ENCODE results near the gene CRACDL. TPM values are rescaled to one million over a fixed set of nuclear protein-coding genes. Genes with fewer than 3 reads are reported as not detected.

The CRACDL gene
- polyA plus RNA-seq, 1 experiment: not detected

DNA sequence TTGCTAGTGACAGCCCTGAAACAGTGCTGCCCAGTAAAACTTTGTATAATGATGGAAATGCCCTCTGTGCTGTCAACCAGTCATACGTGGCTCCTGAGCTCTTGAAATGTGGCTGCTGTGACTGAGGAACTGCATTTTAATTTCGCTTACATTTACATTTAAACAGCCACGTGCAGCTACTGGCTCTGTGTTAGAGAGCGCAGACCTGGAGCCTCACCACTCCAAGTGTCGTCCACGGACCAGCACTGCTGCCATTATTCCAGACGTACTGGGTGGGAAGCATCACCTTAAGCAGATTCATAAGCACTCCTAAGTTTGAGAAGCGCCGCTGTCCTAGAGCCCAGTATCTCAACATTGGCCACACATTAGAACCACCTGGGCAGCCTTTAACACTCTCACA lies 128.1 kb downstream of the CRACDL start:
- Histone ChIP-seq H3K4me3 (ENCODE audit: low read depth, low read length) (no peak overlapping the region), H3K36me3 (ENCODE audit: control insufficient read depth, insufficient read depth, low read length) (no peaks in the 10 kb centered on the region), H3K27me3 (ENCODE audit: control insufficient read depth, insufficient read depth, low read length) (no peaks in the 10 kb centered on the region; the same call in 1 of the 2 replicates)
- ChIA-PET POLR2A (no interaction called here), CTCF (no interaction called here)
- TF ChIP-seq CTCF (IDR thresholded peaks at IDR 0.05; ENCODE audit: insufficient read depth, low read depth, low read length): no peak
- DNase-seq (ENCODE audit: low read depth): no peak

GRCh38 chr2:98807221-98807620 lies 128.8 kb downstream of the CRACDL start:
- POLR2A ChIA-PET: no interaction called here
- no peaks in the 10 kb centered on the region; the same call in 1 of the 2 replicates for H3K27me3 ChIP-seq (ENCODE audit: control insufficient read depth, insufficient read depth, low read length)
- CTCF ChIA-PET: interaction anchor here (1.0 kb wide), 1 partner anchor 158 kb away, joined by 4 read pairs; no protein-coding TSS in a partner anchor

DNA sequence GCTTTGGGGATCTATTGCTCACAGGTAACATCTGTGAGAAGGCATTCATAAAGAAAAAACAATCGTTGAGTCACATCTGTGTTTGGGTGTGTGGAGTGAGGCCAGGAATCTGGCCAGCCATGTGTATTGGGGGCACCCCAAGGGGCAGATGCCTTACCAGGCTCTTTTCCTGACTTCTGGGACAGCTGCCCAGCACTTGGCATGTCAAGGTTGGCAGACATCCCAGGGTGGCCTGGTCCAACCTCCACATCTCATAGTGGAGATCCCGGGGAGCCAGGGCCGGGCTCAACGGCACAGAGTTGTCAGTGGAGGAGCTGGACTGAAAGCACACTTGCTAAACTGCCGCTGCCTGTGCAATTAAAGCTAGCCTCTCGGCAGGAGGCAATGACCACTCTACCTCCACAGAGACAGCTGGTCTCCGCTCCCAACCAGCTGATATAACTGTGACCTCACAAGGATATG lies 129.8 kb downstream of the CRACDL start:
- CTCF ChIA-PET: interaction anchor here (0.6 to 1.6 kb wide), 3 partner anchors 32 to 743 kb away, joined by 3 to 4 read pairs (median 3); no protein-coding TSS in a partner anchor
- H3K4me3 ChIP-seq (ENCODE audit: low read depth, low read length): no peak overlapping the region
- H3K36me3 ChIP-seq (ENCODE audit: control insufficient read depth, insufficient read depth, low read length): no peaks in the 10 kb centered on the region
- no peaks in the 10 kb centered on the region; the same call in 1 of the 2 replicates for H3K27me3 ChIP-seq (ENCODE audit: control insufficient read depth, insufficient read depth, low read length)
- POLR2A ChIA-PET: no interaction called here
- DNase-seq (ENCODE audit: low read depth): no peak
- TF ChIP-seq CTCF (IDR thresholded peaks at IDR 0.05; ENCODE audit: insufficient read depth, low read depth, low read length): no peak

More at GRCh38 chr2:98807221-98807620, 128.8 kb downstream of the CRACDL start:
- DNase-seq (ENCODE audit: low read depth): no peak
- no peak overlapping the region for H3K4me3 ChIP-seq (ENCODE audit: low read depth, low read length)
- no peaks in the 10 kb centered on the region for H3K36me3 ChIP-seq (ENCODE audit: control insufficient read depth, insufficient read depth, low read length)
- no peak for TF ChIP-seq CTCF (IDR thresholded peaks at IDR 0.05; ENCODE audit: insufficient read depth, low read depth, low read length)

DNA sequence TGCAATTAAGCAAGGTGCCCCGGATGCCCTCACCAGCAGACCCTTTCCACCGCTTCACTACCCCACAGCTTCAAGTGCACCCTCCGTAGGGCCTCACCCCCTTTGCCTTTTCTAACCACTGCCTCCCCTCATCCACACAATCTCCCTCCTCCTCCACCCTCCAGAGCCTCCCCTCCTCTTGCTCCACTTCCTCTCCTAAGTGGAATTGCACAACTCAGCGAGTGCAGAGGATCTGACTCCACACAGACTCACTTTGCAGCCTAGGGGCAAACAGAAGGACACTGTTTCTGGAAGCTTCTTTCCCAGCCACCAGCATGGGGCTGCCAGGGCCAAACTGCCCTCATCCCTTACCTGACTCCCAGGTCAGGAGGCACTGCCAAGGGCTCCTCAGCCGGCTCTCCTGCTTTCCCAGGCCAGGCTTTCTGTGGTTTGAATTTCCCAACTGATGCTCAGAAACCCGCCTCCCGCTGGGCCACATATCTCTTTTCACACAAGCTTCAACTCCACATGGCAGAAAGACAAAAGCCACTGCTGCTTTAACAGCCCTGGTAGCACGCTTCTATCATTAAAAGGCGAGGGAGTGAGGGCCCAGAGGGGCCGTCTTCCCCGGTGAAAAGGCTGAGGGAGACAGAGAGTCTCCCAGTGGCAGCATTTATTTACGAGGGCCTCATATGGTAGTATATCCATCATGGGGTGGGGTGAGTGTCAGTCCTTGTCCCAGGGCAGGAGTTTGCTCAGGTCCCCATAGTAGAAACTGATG lies 130.4 kb downstream of the CRACDL start:
- POLR2A ChIA-PET: no interaction called here

More for the DNA sequence above, 130.4 kb downstream of the CRACDL start:
- no peaks in the 10 kb centered on the region for H3K36me3 ChIP-seq (ENCODE audit: control insufficient read depth, insufficient read depth, low read length)
- TF ChIP-seq CTCF (IDR thresholded peaks at IDR 0.05; ENCODE audit: insufficient read depth, low read depth, low read length): no peak
- DNase-seq (ENCODE audit: low read depth): no peak
- no peak overlapping the region for H3K4me3 ChIP-seq (ENCODE audit: low read depth, low read length)
- no peaks in the 10 kb centered on the region; the same call in 1 of the 2 replicates for H3K27me3 ChIP-seq (ENCODE audit: control insufficient read depth, insufficient read depth, low read length)
- CTCF ChIA-PET: interaction anchor here (1.6 kb wide), 1 partner anchor 33 kb away, joined by 3 read pairs; no protein-coding TSS in a partner anchor

Measured in BJ (cell line).